HepG2 (cell line): ENCODE data around the gene PRKD2. TPM values are rescaled to one million over a fixed set of nuclear protein-coding genes. Genes with fewer than 3 reads are reported as not detected.
A peak's percentile ranks its signal among the peaks of the same experiment; 100 is the strongest.

ENCODE experiments used
- ATAC-seq: fragments of 200-7000 bp; cut with Tn5 transposase; 3 replicates; pipeline ENCODE4 v1.9.1; 2020; ENCODE audit warnings: mild to moderate bottlenecking, moderate library complexity
- BruUV-seq: library from RNA; stranded (reverse); fragments of 400-500 nt; replicated peaks from 2 replicates; lab custom pipeline; 2021; lab: Mats Ljungman, UMichigan
- CTCF ChIA-PET: fragments of 300-600 bp; formaldehyde crosslinking; extraction: SDS; loops from one replicate; lab custom pipeline; 2021; ENCODE audit warnings: low total read pairs, inconsistent platforms, low intra/inter-chr PET ratio; lab: Yijun Ruan, JAX
- POLR2A ChIA-PET: fragments of 350-600 bp; sonication (Branson Sonifier 250); formaldehyde crosslinking; loops from one replicate; lab custom pipeline; 2020; ENCODE audit warnings: antibody characterized with exemption, inconsistent platforms; lab: Yijun Ruan, JAX
- DNase-seq: peaks from one replicate; pipeline ENCODE4 v3.0.0-alpha.2; 2015; ENCODE audit warnings: low spot score
- FAIRE-seq: peaks from 3 replicates; lab custom pipeline; 2011; peaks lifted over from hg19 to GRCh38; lab: Jason Lieb, UNC
- H2AFZ ChIP-seq: one replicate; pipeline ENCODE4 v1.6.1; 2011; ENCODE audit warnings: low read length, inconsistent platforms
- H3K27ac ChIP-seq: fragments of 300-600 bp; 3 replicates; pipeline ENCODE4 v1.8.0; 2011; ENCODE audit warnings: mixed run types, mild to moderate bottlenecking, mixed read lengths, low read length, inconsistent platforms; ENCODE audit not compliant: insufficient read depth; ENCODE audit errors: extremely low read length
- H3K27me3 ChIP-seq, 2 experiments: fragments of 200-600 bp in 1 of 2; 2 replicates in 1 of 2; 3 replicates in 1 of 2; pipeline versions ENCODE4 v1.6.0 to v1.8.0; 2011; ENCODE audit warnings: low read length in 2 of 2, mild to moderate bottlenecking in 2 of 2, moderate library complexity in 2 of 2, inconsistent platforms in 1 of 2; ENCODE audit not compliant: insufficient read depth in 2 of 2, control insufficient read depth in 1 of 2
- H3K36me3 ChIP-seq, 2 experiments: fragments of 200-600 bp in 1 of 2; replicated peaks in 1 of 2; 2 replicates in 1 of 2; 3 replicates in 1 of 2; pipeline versions ENCODE4 v1.5.1 to v1.8.0; 2011; ENCODE audit warnings: low read length in 2 of 2, inconsistent platforms in 1 of 2; ENCODE audit not compliant: insufficient read depth in 2 of 2, control insufficient read depth in 1 of 2
- H3K4me1 ChIP-seq: 2 replicates; pipeline ENCODE4 v1.5.1; 2012; ENCODE audit warnings: low read length, inconsistent platforms; ENCODE audit not compliant: insufficient read depth
- H3K4me2 ChIP-seq: 2 replicates; pipeline ENCODE4 v1.6.0; 2011; ENCODE audit warnings: low read depth, low read length, inconsistent platforms
- H3K4me3 ChIP-seq, 3 experiments: fragments of 200-600 bp in 1 of 3; sonication (generic), shearing (Covaris generic) in 1 of 3; replicated peaks in 1 of 3; 2 replicates each; pipeline ENCODE4 v1.5.1; 2011 to 2016; ENCODE audit warnings: low read length in 3 of 3, inconsistent platforms in 2 of 3, low read depth in 2 of 3, mild to moderate bottlenecking in 2 of 3, control low read depth in 1 of 3, mixed read lengths in 1 of 3; ENCODE audit not compliant: insufficient read depth in 1 of 3
- H3K79me2 ChIP-seq: one replicate; pipeline ENCODE4 v1.6.1; 2011; ENCODE audit warnings: low read length, inconsistent platforms; ENCODE audit not compliant: insufficient read depth
- H3K9ac ChIP-seq: 2 replicates; pipeline ENCODE4 v1.6.0; 2011; ENCODE audit warnings: mild to moderate bottlenecking, low read depth, low read length, inconsistent platforms; ENCODE audit not compliant: insufficient read depth
- H3K9me3 ChIP-seq: 2 replicates; pipeline ENCODE4 v1.5.1; 2012; ENCODE audit warnings: mild to moderate bottlenecking, low read length
- H4K20me1 ChIP-seq: 2 replicates; pipeline ENCODE4 v1.6.0; 2011; ENCODE audit warnings: inconsistent platforms, mild to moderate bottlenecking, low read length, moderate library complexity; ENCODE audit not compliant: insufficient read depth
- AGO2 ChIP-seq: fragments of 200-400 bp; formaldehyde crosslinking; optimal IDR thresholded peaks from 2 replicates; pipeline ENCODE3; 2017; ENCODE audit warnings: mild to moderate bottlenecking, low read depth, low read length, moderate library complexity
- GATAD2A ChIP-seq: IDR thresholded peaks from 2 replicates; pipeline ENCODE4 v1.6.1; 2016
- HDAC6 ChIP-seq: fragments of 200-600 bp; sonication (generic); IDR thresholded peaks from 2 replicates; pipeline ENCODE4 v1.7.0; 2017; ENCODE audit warnings: mild to moderate bottlenecking, antibody characterized with exemption, low read length, low read depth
- HIVEP1 ChIP-seq: sonication (generic); formaldehyde crosslinking; IDR thresholded peaks from 2 replicates; pipeline ENCODE4 v1.4.0; 2020; ENCODE audit warnings: mild to moderate bottlenecking, missing genetic modification reagents
- MXI1 ChIP-seq: IDR thresholded peaks from 3 replicates; pipeline ENCODE4 v1.6.1; 2012; ENCODE audit warnings: low read depth, low read length, inconsistent platforms, borderline replicate concordance
- PATZ1 ChIP-seq: sonication (generic); formaldehyde crosslinking; IDR thresholded peaks from 2 replicates; pipeline ENCODE4 v1.4.0; 2020; ENCODE audit warnings: missing genetic modification reagents
- RARG ChIP-seq: sonication (generic); formaldehyde crosslinking; IDR thresholded peaks from 2 replicates; pipeline ENCODE4 v1.4.0; 2020; ENCODE audit warnings: low read depth, mild to moderate bottlenecking, missing genetic modification reagents
- SNAPC5 ChIP-seq: sonication (generic); formaldehyde crosslinking; IDR thresholded peaks from 2 replicates; pipeline ENCODE4 v1.8.1; 2023; ENCODE audit warnings: mild to moderate bottlenecking, missing genetic modification reagents, borderline replicate concordance
- ZBTB33 ChIP-seq: sonication (generic); formaldehyde crosslinking; IDR thresholded peaks from 2 replicates; pipeline ENCODE4 v1.4.0; 2020; ENCODE audit warnings: missing genetic modification reagents
- ZFP36L1 ChIP-seq: sonication (generic); formaldehyde crosslinking; IDR thresholded peaks from 2 replicates; pipeline ENCODE4 v1.8.0; 2022; ENCODE audit warnings: mild to moderate bottlenecking, missing genetic modification reagents, moderate library complexity
- WGBS: methylation state at CpG from one replicate; pipeline ENCODE4 v1.1.6; 2017; ENCODE audit warnings: low lambda C conversion rate; 5-methylcytosine and 5-hydroxymethylcytosine counted together
- in situ Hi-C: cut with HindIII; loops from 2 replicates; pipeline ENCODE4 v1.10.0; 2017; ENCODE audit warnings: low pct_unique_long_range_greater_than_20kb; ENCODE audit not compliant: extremely low pct_ligation_motif_present
- intact Hi-C: fragments of 100-400 bp; cut with micrococcal nuclease; formaldehyde crosslinking; loops from one replicate; pipeline ENCODE4 v1.10.0; 2022; ENCODE audit not compliant: unreplicated experiment
- polyA plus RNA-seq, 8 experiments: library from polyadenylated mRNA; depleted of rRNA in 3 of 8; stranded (reverse) in 7 of 8; unstranded in 1 of 8; fragments of >200 nt; fragmentation: Illumina TruSeq in 4 of 8; extraction: Trizol in 4 of 8; gene quantifications; 2 replicates each; pipeline versions ENCODE4 v1.2.1 to v1.2.3, GENCODE V29; 2011 to 2016; ENCODE audit warnings: low read depth in 4 of 8, missing spikeins in 1 of 8, mixed read lengths in 1 of 8; ENCODE audit not compliant: insufficient read depth in 1 of 8
- total RNA-seq, 5 experiments: library from RNA; depleted of rRNA; stranded (reverse); fragments of >200 nt; fragmentation: Illumina TruSeq; extraction: Trizol; gene quantifications; 2 replicates each; pipeline ENCODE4 v1.2.3, GENCODE V29; 2016; ENCODE audit warnings: low read depth in 1 of 5

The PRKD2 gene
- total and polyA plus RNA-seq, 2 of the 13 experiments (the other 11 are each of a cell fraction or from before 2014, with no cell fraction given) = 6.7 to 7.3 TPM

- no peak for TF ChIP-seq MXI1
- TF ChIP-seq SNAPC5 (CRISPR knock-in tag) = no peak
These were observed 20.4 kb upstream of the PRKD2 start (continued) for GRCh38 chr19:46737298-46737654.

GRCh38 chr19:46736531-46737297 lies 19.8 kb upstream of the PRKD2 start:
- Histone ChIP-seq H3K36me3 (peaks cover 41 to 72% of the 10 kb centered on the region in 2 experiments), H3K4me2 (no peak overlapping the region), H4K20me1 (peaks cover 19% of the 10 kb centered on the region; the same call in 1 of the 2 replicates), H3K4me3 (no peak overlapping the region), H3K27me3 (no peaks in the 10 kb centered on the region), H3K79me2 (peaks cover 36% of the 10 kb centered on the region), H2AFZ (no peak overlapping the region), H3K9me3 (no peaks in the 10 kb centered on the region), H3K27ac (no peak overlapping the region), H3K4me1 (no peaks in the 10 kb centered on the region), H3K9ac (no peak overlapping the region)
- no TSS peak for BruUV-seq
- ChIA-PET POLR2A (interaction anchor here (1.3 kb wide), 1 partner anchor 8 kb away, joined by 3 read pairs; no protein-coding TSS in a partner anchor), CTCF (no interaction called here)
- in situ Hi-C loops = no loop called here
- intact Hi-C loops = no loop called here
- 93% methylated on average over 18 of the region's 22 CpGs for WGBS
- no peak for FAIRE-seq
- DNase-seq = no peak
- peak; percentile 28; the same call in 1 of the 3 replicates for ATAC-seq
- TF ChIP-seq HDAC6 (no peak), RARG (CRISPR knock-in tag) (no peak), ZBTB33 (CRISPR knock-in tag) (0 out of 2 replicates have a peak, but pooled peaks have one; percentile 19), PATZ1 (CRISPR knock-in tag) (0 out of 2 replicates have a peak, but pooled peaks have one; percentile 14), GATAD2A (CRISPR knock-in tag) (no peak), HIVEP1 (CRISPR knock-in tag) (no peak), ZFP36L1 (CRISPR knock-in tag) (no peak), AGO2 (peak; percentile 22)
